A549 (cell line): Measurements from ENCODE around the gene ZFC3H1.

Experiments used
- BHLHE40 ChIP-seq: IDR thresholded peaks from 2 replicates; pipeline ENCODE4 v1.6.1; 2012; ENCODE audit warnings: low read depth, low read length, inconsistent platforms
- CBX2 ChIP-seq: fragments of 200-600 bp; sonication (generic); IDR thresholded peaks from 2 replicates; pipeline ENCODE4 v1.6.1; 2016; ENCODE audit warnings: low read depth, mild to moderate bottlenecking, borderline replicate concordance
- CBX8 ChIP-seq: fragments of 200-600 bp; sonication (generic); IDR thresholded peaks from 2 replicates; pipeline ENCODE4 v1.6.1; 2016
- CEBPB ChIP-seq, 2 experiments: fragments of >200 bp in 1 of 2; sonication (Bioruptor Twin) in 1 of 2; formaldehyde crosslinking in 1 of 2; IDR thresholded peaks; 2 replicates each; pipeline ENCODE4 v1.6.1; 2012 to 2016
- CHD2 ChIP-seq: fragments of 150-350 bp; IDR thresholded peaks from 2 replicates; pipeline ENCODE4 v1.6.1; 2014; ENCODE audit warnings: low read length; ENCODE audit not compliant: partially characterized antibody
- JUN ChIP-seq, 2 experiments: fragments of >200 bp; sonication (Bioruptor Twin); formaldehyde crosslinking; IDR thresholded peaks; 2 replicates in 1 of 2; 3 replicates in 1 of 2; pipeline ENCODE4 v1.6.1; 2016 to 2017
- JUNB ChIP-seq: fragments of >200 bp; sonication (Bioruptor Twin); formaldehyde crosslinking; IDR thresholded peaks from 2 replicates; pipeline ENCODE4 v1.6.1; 2016
- MYC ChIP-seq: IDR thresholded peaks from 2 replicates; pipeline ENCODE4 v1.6.1; 2012; ENCODE audit warnings: mild to moderate bottlenecking, inconsistent platforms, low read length, improper control_type of control experiment, borderline replicate concordance
- PHF8 ChIP-seq: fragments of 200-600 bp; sonication (generic); IDR thresholded peaks from 2 replicates; pipeline ENCODE4 v1.6.1; 2016; ENCODE audit warnings: low read depth, mild to moderate bottlenecking, antibody characterized with exemption, moderate library complexity, borderline replicate concordance
- POLR2A ChIP-seq: IDR thresholded peaks from 2 replicates; pipeline ENCODE4 v1.6.1; 2012; ENCODE audit warnings: mild to moderate bottlenecking, low read length
- RARB ChIP-seq: fragments of 250-450 bp; sonication (Bioruptor Pico); IDR thresholded peaks from 2 replicates; pipeline ENCODE4 v1.8.0; 2021; ENCODE audit warnings: mild to moderate bottlenecking, moderate library complexity
- TF ChIP-seq, protein P1 (sequence below): fragments of >200 bp; sonication (Bioruptor Twin); formaldehyde crosslinking; IDR thresholded peaks from 3 replicates; pipeline ENCODE4 v1.5.1; 2016
- TF ChIP-seq, protein P2 (sequence below): fragments of 200-600 bp; sonication (generic); IDR thresholded peaks from 2 replicates; pipeline ENCODE4 v1.6.1; 2016; ENCODE audit warnings: antibody characterized with exemption, mild to moderate bottlenecking, moderate library complexity

DNA sequence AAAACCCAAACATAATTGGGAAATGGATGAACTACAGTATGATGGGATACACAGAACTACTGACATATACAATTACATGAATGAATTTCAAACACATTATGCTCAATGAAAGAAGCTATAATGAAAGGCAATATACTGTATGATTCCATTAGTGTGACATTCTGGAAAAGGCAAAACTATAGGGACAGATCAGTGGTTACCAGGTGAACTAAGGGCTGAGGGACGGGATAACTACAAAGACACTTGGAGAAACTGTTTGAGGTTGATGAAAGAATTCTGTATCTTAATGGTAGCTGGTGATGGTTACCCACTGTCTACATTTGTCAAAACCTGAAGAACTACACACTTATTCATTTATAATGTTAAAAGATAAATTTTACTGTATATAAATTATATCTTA lies 7.7 kb downstream of the ZFC3H1 start:
- TF ChIP-seq, protein P1, sequence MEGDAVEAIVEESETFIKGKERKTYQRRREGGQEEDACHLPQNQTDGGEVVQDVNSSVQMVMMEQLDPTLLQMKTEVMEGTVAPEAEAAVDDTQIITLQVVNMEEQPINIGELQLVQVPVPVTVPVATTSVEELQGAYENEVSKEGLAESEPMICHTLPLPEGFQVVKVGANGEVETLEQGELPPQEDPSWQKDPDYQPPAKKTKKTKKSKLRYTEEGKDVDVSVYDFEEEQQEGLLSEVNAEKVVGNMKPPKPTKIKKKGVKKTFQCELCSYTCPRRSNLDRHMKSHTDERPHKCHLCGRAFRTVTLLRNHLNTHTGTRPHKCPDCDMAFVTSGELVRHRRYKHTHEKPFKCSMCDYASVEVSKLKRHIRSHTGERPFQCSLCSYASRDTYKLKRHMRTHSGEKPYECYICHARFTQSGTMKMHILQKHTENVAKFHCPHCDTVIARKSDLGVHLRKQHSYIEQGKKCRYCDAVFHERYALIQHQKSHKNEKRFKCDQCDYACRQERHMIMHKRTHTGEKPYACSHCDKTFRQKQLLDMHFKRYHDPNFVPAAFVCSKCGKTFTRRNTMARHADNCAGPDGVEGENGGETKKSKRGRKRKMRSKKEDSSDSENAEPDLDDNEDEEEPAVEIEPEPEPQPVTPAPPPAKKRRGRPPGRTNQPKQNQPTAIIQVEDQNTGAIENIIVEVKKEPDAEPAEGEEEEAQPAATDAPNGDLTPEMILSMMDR = no peak
- no peak for TF ChIP-seq CEBPB (IDR thresholded peaks at IDR 0.05)
- no peak for TF ChIP-seq CHD2
- TF ChIP-seq JUNB = no peak
- TF ChIP-seq MYC = no peak
- TF ChIP-seq POLR2A = no peak
- TF ChIP-seq CBX2 = no peak
- TF ChIP-seq BHLHE40 = no peak
- TF ChIP-seq JUN (IDR thresholded peaks at IDR 0.05) = no peak
- TF ChIP-seq RARB (CRISPR knock-in tag) = no peak
- TF ChIP-seq, protein P2, sequence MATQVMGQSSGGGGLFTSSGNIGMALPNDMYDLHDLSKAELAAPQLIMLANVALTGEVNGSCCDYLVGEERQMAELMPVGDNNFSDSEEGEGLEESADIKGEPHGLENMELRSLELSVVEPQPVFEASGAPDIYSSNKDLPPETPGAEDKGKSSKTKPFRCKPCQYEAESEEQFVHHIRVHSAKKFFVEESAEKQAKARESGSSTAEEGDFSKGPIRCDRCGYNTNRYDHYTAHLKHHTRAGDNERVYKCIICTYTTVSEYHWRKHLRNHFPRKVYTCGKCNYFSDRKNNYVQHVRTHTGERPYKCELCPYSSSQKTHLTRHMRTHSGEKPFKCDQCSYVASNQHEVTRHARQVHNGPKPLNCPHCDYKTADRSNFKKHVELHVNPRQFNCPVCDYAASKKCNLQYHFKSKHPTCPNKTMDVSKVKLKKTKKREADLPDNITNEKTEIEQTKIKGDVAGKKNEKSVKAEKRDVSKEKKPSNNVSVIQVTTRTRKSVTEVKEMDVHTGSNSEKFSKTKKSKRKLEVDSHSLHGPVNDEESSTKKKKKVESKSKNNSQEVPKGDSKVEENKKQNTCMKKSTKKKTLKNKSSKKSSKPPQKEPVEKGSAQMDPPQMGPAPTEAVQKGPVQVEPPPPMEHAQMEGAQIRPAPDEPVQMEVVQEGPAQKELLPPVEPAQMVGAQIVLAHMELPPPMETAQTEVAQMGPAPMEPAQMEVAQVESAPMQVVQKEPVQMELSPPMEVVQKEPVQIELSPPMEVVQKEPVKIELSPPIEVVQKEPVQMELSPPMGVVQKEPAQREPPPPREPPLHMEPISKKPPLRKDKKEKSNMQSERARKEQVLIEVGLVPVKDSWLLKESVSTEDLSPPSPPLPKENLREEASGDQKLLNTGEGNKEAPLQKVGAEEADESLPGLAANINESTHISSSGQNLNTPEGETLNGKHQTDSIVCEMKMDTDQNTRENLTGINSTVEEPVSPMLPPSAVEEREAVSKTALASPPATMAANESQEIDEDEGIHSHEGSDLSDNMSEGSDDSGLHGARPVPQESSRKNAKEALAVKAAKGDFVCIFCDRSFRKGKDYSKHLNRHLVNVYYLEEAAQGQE = no peak
- TF ChIP-seq CBX8 = no peak
- no peak for TF ChIP-seq PHF8
